Hindlimb muscle (tissue), 1 donor: Measurements from ENCODE around the gene TNFRSF18. TPM values are rescaled to one million over a fixed set of nuclear protein-coding genes. Genes with fewer than 3 reads are reported as not detected.
"Not testable (repeated sequence)": the region's sequence is repeated elsewhere in the genome, so short reads cannot be mapped to it uniquely, and the experiment has no call there.

Source experiments
- DNase-seq: peaks from one replicate; pipeline ENCODE4 v3.0.0-alpha.2; 2013
- polyA plus RNA-seq: library from polyadenylated mRNA; unstranded; fragments of 120-200 nt; gene quantifications from one replicate; pipeline ENCODE4 v1.2.1, GENCODE V29; 2013; ENCODE audit not compliant: insufficient read length

Gene TNFRSF18
- polyA plus RNA-seq, 1 donor: 4.1 TPM

DNA sequence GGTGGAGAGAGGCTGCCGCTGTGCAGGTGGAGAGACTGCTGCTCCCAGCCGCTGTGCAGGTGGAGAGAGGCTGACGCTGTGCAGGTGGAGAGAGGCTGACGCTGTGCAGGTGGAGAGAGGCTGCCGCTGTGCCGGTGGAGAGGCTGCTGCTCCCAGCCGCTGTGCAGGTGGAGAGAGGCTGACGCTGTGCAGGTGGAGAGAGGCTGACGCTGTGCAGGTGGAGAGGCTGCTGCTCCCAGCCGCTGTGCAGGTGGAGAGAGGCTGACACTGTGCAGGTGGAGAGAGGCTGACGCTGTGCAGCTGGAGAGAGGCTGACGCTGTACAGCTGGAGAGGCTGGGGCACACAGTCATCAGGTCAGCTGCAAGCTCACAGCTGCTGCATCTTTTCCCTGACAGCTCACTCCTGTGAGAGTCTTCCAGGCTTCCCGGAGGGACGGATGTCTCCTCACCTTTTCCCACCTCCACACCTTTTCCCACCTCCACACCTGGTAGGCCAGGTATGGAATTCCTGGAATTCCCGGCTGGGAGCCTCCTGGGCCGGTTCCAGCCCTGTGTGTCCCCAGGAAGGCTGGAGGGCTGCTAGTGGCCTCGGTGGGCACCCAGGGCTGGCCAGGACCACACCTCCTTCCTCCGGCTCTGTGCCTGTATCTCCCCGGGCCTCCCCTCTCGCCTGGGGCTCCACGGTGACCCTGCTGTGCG, 30.2 kb downstream of the TNFRSF18 start:
- DNase-seq: not testable (repeated sequence)

DNA sequence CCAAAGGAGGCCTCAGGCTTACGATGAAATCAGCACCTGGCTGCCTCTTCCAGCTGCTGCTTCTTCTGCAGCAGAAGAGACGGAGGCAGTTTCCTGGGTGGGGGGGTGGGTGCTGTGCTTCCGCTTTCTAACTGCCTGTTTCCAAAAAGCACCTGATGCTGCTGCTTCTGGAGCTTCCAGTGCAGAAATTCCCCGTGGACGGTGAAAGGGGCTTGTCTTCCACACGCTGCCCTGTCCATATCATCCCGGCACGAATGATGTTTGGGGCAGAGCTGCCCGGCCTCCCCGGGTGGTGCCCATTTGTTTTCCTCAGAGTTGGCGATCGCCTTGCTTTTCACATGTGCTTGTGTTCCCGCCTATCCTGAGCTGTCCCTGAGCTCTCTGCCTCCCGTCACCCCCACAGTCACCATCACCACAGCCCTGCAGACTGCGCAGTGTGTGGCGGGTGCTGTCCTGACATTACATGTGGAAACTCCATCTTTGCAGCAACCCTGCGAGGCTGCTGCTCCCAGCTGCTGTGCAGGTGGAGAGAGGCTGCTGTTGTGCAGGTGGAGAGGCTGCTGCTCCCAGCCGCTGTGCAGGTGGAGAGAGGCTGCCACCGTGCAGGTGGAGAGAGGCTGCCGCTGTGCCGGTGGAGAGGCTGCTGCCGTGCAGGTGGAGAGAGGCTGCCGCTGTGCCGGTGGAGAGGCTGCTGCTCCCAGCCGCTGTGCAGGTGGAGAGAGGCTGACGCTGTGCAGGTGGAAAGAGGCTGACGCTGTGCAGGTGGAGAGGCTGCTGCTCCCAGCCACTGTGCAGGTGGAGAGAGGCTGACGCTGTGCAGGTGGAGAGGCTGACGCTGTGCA, 30.9 kb downstream of the TNFRSF18 start:
- no peak for DNase-seq

- DNase-seq: no peak
Measured at GRCh38 chr1:1173793-1174415, 32.5 kb downstream of the TNFRSF18 start, which contains the start of gene TTLL10. TSS of gene TTLL10 (plus strand) at chr1:1173880. CDS start at chr1:1179216, 5,336 bp downstream.

DNA sequence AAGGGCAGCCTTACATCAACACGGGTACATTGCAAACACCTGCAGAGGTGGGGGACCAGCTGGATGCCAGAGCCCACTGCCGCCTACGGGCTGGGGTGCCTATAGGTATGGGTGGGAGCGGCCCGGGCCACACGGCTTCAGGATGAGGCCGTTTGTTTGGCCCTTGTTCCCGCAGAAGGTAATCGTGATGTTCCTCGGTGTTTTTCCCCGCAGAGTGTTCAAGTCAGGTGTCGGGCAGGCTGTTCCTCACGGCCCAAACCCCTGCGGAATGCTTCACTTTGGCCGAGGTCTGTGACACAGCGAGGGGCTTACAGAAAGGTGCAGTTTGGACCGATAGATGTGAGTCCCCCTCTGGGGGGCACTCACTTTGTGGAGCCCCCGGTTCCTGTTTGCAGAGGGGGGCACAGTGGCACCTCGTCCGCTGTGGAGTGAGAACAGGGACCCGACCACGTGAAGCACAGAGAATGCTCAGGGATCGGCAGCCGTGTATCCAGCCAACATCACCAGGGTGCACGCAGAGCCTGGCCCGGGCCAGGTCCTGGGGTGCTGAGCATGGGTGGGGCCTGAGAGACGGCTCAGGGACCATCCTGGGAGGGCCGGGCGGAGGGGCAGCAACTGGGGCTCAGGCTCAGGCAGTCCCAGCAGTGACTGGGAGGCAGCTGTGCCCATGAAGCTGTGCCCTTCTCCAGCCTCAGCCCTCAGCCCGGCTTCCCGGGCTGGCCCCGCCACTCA, 33.2 kb downstream of the TNFRSF18 start:
- DNase-seq: no peak

- no peak for DNase-seq
Measured at GRCh38 chr1:1171546-1172340, 34.6 kb downstream of the TNFRSF18 start.

DNA sequence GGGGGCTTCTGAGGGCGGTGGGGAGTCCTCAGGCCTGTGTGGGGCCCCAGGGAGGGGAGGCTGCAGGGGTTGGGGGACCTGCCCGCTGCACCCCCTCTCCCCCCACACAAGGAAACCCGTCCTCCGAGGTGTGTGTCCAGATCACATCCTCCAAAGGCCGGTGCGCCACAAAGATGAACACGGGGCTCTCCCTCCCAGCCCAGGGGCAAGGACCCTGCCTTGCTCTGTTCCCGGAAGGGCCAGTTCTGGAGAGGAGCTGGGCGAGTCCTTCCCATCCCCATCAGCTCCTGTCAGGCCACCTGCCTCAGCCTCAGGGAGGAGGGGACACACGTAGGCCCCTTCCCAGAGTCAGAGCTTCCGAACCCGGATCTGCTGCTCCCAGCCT, 35.2 kb downstream of the TNFRSF18 start:
- DNase-seq: no peak

DNA sequence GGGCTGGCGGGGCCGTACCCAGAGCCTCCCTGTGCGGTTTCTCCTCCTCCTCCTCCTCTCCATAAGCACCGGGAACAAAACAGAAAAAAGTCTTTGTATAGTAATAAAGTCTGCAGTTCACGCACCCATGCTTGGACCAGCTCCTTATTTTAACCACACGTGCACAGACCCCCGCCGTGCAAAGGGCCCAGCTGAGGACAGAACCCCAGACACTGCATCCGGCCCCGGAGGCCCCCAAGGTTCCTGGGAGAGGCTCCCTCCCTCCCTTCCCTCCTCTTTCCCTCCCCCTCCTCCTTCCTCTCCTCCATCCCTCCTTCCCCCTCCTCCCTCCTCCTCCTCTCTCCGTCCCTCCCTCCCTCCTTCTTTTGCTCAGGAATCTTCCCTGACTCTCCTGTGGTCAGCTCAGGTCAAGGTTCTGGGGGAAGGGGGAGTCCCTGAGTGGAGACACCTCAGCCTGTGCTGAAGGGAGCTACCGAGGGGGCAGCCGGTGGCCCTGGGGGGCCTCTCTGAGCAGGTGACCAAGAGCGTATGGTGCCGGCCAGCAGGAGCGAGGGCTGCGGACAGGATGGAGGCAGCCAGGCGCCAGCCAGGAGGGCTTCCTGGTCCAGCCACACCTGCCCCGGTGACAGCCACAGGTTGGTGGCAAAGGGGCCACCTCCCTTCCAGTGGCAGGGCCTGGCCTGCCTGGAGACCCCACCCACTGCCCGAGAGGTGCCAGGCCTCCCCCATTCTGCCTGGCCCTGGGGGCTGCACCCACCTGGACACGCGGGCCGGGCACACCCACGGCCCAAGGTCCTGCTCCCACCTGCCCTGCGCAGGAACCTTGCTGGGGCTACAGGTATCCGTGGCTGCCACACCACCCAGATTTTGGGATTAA, 35.9 kb downstream of the TNFRSF18 start:
- no peak for DNase-seq

- no peak for DNase-seq
Measured at GRCh38 chr1:1169429-1170214, 36.8 kb downstream of the TNFRSF18 start.

DNA sequence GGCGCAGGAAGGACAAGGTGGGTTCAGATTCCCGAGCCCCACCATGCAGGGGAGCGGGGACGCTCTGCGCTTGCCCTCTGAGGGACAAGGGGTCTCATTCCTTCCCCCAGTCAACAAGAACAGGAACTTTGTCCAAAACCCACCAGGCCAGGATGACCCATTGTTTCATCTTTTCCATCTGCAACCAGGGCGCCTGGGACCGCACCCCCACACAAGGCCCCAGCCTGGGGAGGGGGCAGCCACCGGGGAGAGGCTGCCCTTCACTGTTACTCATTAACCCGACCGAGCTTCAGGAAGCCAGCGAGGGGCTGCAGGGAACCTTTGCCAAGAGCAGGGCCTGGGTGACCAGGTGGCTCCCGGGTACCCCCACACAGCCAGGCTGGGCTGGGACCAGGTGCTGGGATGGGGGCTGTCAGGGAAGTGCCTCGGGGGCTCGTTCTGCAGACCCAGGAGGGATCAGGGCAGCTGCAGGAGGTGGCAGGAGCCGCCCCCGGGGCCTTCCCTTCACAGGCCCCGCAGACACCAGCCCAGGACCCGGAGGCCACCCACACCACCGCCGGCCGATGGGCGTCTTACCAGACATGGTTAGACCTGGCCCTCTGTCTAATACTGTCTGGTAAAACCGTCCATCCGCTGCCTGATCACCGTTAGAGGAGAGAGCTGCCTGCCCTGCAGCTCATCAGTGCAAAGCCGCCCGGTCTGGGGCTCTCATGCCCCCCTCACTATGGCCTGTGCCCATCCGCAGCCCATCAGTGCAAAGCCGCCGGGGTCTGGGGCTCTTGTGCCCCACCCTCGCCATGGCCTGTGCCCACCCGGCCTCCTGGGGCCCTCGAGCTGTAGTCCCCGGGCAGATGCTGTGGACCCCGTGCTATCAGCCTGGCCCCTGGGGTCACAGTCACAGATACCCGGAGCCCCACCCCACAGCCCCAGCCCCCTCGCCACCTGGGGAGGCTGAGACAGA, 37.7 kb downstream of the TNFRSF18 start:
- DNase-seq: no peak

GRCh38 chr1:1167841-1168450, 38.4 kb downstream of the TNFRSF18 start:
- DNase-seq: no peak

- DNase-seq: no peak
Measured at GRCh38 chr1:1167398-1167821, 39.0 kb downstream of the TNFRSF18 start.

DNA sequence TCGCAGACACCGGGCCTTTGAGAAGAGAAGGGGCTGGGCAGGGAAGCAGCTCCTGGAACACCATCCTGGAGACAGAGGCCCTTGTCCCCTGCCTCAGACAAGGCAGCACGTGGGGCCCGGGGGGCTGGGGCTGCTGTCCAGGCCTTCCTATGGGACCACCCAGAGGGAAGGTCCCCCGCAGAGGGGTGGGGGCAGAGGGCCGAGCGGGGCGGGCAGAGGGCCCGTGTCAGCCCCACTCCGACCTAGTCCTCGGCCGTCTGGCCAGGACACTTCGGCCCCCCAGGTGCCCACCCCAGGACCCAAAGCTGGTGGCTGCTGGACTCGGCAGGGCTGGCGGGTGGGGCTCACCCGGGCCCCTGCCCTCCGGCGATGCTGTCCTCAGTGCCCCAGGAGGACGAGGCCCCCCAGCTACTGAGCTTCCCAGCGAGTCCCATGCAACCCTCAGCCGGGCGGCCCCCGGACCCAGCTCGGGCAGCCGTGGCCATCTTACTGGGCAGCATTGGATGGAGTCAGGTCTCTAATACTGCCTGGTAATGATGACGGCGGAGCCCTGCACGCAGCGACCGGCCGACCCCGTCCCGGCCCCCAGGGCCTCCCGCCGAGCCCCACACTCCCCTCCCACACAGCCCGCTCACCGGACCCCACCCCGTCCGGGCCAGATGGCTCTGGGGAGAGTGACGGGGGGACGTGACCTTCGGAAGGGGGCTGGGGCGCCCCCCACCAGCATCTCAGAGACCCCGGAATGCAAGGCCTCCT, 39.6 kb downstream of the TNFRSF18 start:
- DNase-seq: no peak

DNA sequence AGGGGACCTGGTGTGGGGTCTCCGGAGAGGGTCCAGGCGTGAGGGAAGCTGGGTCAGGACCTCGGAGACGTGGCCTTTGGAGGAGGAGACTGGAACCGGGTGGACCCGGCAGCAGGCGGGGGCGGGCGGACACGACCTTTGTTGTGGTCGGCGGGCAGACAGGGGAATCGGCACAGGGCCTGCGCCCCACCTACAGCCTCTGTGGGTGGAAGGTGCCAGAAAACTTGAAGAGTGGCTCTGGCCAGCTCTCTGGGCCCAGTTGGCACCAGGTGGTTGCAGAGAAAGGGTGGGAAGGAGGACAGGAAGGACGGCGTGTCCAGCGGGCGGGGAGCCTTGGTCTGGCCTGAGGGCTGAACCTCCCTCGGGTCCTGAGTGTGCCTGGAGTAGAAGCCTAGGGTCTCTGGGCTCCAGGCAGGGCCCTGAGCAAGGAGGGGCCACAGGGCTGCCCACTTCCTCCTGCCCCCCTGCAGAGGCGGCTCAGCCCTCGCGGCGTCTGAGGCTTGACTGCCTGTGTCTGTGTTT, 40.4 kb downstream of the TNFRSF18 start:
- DNase-seq: no peak

DNA sequence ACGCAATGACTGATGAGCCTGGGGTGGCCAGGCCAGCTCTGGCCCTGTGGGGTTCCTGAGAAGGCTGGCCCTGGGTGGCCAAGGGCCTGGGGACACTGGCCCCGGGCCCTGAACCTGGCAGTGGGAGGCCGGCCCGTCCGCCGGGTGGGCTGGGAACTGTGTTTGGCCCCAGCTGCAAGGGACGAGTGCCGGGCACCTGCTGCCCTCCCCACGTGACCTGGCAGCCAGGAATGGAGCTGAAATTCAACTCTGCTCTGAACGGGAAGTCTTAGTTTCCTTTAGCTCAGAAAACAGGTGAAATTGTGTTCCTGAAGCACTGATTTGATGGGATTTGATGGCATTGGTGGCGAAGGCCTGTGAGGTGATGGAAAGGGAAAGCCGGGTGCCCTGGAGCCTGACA, 40.9 kb downstream of the TNFRSF18 start:
- no peak for DNase-seq

GRCh38 chr1:1164701-1165451, 41.5 kb downstream of the TNFRSF18 start:
- DNase-seq: no peak

GRCh38 chr1:1164361-1164700, 42.1 kb downstream of the TNFRSF18 start:
- DNase-seq: no peak
